Embryonic facial prominence (tissue), 1 donor: ENCODE results near the gene MOV10L1.

Experiments
- DNase-seq: peaks from one replicate; pipeline ENCODE4 v3.0.0-alpha.2; 2016; ENCODE audit errors: extremely low spot score

MOV10L1 gene

GRCh38 chr22:50089682-50090411 is at the start of gene MOV10L1:
MOV10L1 (plus strand) TSS chr22:50090006; CDS start chr22:50090089, 83 bp downstream.
- DNase-seq, result no peak

GRCh38 chr22:50040717-50041116 is 49.1 kb upstream of the MOV10L1 start:
- DNase-seq, result no peak

- no peak for DNase-seq
These were observed 48.3 kb upstream of the MOV10L1 start for GRCh38 chr22:50041361-50042065.

- DNase-seq, result no peak
These were observed 45.2 kb upstream of the MOV10L1 start for GRCh38 chr22:50044485-50045118.

- no peak for DNase-seq
These were observed 44.4 kb upstream of the MOV10L1 start for GRCh38 chr22:50045211-50046018.

GRCh38 chr22:50046019-50046415 is 43.8 kb upstream of the MOV10L1 start:
- DNase-seq, result no peak

- DNase-seq, result no peak
These were observed 43.1 kb upstream of the MOV10L1 start for GRCh38 chr22:50046481-50047245.

- DNase-seq, result no peak
These were observed 42.5 kb upstream of the MOV10L1 start for GRCh38 chr22:50047346-50047745.

- no peak for DNase-seq
These were observed 41.6 kb upstream of the MOV10L1 start for GRCh38 chr22:50048061-50048765.

- no peak for DNase-seq
These were observed 41.0 kb upstream of the MOV10L1 start for GRCh38 chr22:50048836-50049235.

- DNase-seq, result no peak
These were observed 40.3 kb upstream of the MOV10L1 start for GRCh38 chr22:50049299-50050195.

- DNase-seq, result no peak
These were observed 37.9 kb upstream of the MOV10L1 start for GRCh38 chr22:50051930-50052329.

GRCh38 chr22:50053861-50054260 is 35.9 kb upstream of the MOV10L1 start:
- DNase-seq, result no peak

- DNase-seq, result no peak
These were observed 33.4 kb upstream of the MOV10L1 start for GRCh38 chr22:50056214-50056972.

GRCh38 chr22:50057278-50058060 is 32.3 kb upstream of the MOV10L1 start:
- peak; percentile 27 for DNase-seq

GRCh38 chr22:50058061-50058905 is 31.5 kb upstream of the MOV10L1 start, which contains the start of gene TTLL8:
TTLL8 (minus strand) TSS chr22:50058298.
- DNase-seq, result no peak
